Activated CD4-positive, alpha-beta T cell treated with anti-CD3 and anti-CD28 coated beads, Interleukin-2, amount 10 ng/mL, durations not matched to agents 24 days and 14 days (primary cell): ENCODE data around the gene SLC25A6. TPM values are rescaled to one million over a fixed set of nuclear protein-coding genes. Genes with fewer than 3 reads are reported as not detected.
A peak's percentile ranks its signal among the peaks of the same experiment; 100 is the strongest.
"Not testable (repeated sequence)": the region's sequence is repeated elsewhere in the genome, so short reads cannot be mapped to it uniquely, and the experiment has no call there.

Experiments
- DNase-seq: peaks from one replicate; pipeline ENCODE4 v3.0.0; 2022
- H3K27ac Mint-ChIP-seq: one replicate; pipeline ENCODE4 v1.8.0; 2022; ENCODE audit warnings: mild to moderate bottlenecking, mixed read lengths
- H3K27me3 Mint-ChIP-seq: one replicate; pipeline ENCODE4 v1.8.0; 2022; ENCODE audit warnings: mixed read lengths
- H3K36me3 Mint-ChIP-seq: one replicate; pipeline ENCODE4 v1.8.0; 2022; ENCODE audit warnings: low read depth, mild to moderate bottlenecking, mixed read lengths
- H3K4me1 Mint-ChIP-seq: one replicate; pipeline ENCODE4 v1.8.0; 2021; ENCODE audit warnings: mixed read lengths
- H3K4me3 Mint-ChIP-seq: one replicate; pipeline ENCODE4 v1.8.0; 2022; ENCODE audit warnings: mild to moderate bottlenecking, moderate library complexity, mixed read lengths
- H3K9me3 Mint-ChIP-seq: one replicate; pipeline ENCODE4 v1.8.0; 2021; ENCODE audit warnings: mixed read lengths
- intact Hi-C: fragments of 100-400 bp; cut with micrococcal nuclease; formaldehyde crosslinking; loops from one replicate; pipeline ENCODE4 v1.15.1; 2023
- total RNA-seq: library from RNA; stranded (reverse); gene quantifications from 2 replicates; pipeline ENCODE4 v1.2.3, GENCODE V29; 2022

SLC25A6 gene
- total RNA-seq, 1 donor from 2014 or later = 302 TPM

DNA sequence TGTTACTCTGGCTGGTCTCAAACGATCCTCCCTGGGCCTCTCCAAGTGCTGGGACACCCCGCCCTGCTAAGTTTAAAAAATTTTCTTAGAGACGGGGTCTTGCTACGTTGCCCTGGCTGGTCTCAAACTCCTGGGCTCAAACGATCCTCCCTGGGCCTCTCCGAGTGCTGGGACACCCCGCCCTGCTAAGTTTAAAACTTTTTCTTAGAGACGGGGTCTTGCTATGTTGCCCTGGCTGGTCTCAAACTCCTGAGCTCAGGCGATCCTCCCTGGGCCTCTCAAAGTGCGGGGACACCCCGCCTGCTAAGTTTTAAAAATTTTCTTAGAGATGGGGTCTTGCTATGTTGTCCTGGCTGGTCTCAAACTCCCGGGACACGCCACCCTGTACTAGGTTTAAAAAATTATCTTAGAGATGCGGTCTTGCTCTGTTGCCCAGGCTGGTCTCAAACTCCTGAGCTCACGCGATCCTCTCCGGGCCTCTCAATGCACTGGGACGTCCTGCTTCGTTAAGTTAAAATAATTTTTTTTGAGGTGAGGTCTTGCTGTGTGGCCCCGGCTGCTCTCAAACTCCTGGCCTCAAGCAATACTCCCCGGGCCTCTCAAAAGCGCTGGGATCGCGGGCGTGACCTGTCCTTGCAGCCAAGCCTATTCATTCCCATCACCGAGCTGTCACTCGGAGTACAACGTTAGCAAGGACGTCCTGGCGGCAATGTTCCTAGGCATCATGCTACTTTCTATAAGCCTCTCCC lies 1.1 kb downstream of the SLC25A6 start:
- Mint-ChIP-seq H3K9me3 (peaks cover 5% of the 10 kb centered on the region), H3K4me1 (peaks cover 34% of the 10 kb centered on the region)
- intact Hi-C loops = loop anchor here (5.0 to 10.0 kb wide), 2 partner anchors 144 to 1073 kb away; partner anchors contain the start of genes GTPBP6 and P2RY8

DNA sequence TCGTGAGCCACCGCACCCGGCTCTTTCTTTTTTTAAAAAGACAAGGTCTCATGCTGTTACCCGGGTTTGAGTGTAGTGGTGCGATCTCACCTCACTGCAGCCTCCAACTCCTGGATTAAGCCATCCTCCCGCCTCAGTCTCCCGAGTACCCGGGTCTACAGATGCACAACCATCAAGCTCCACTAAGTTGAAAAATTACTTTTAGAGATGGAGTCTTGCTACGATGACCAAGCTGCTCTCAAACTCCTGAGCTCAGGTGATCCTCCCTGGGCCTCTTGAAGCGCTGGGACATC lies 2.0 kb downstream of the SLC25A6 start:
- peaks cover 28% of the 10 kb centered on the region for H3K4me1 Mint-ChIP-seq
- peak overlapping the region; percentile 97 for H3K4me3 Mint-ChIP-seq
- DNase-seq = no peak

More for the DNA sequence above, 1.1 kb downstream of the SLC25A6 start:
- DNase-seq = no peak
- H3K4me3 Mint-ChIP-seq = peak overlapping the region; percentile 97
- peaks cover 69% of the 10 kb centered on the region for H3K36me3 Mint-ChIP-seq
- no peaks in the 10 kb centered on the region for H3K27me3 Mint-ChIP-seq
- peak overlapping the region; percentile 98 for H3K27ac Mint-ChIP-seq

DNA sequence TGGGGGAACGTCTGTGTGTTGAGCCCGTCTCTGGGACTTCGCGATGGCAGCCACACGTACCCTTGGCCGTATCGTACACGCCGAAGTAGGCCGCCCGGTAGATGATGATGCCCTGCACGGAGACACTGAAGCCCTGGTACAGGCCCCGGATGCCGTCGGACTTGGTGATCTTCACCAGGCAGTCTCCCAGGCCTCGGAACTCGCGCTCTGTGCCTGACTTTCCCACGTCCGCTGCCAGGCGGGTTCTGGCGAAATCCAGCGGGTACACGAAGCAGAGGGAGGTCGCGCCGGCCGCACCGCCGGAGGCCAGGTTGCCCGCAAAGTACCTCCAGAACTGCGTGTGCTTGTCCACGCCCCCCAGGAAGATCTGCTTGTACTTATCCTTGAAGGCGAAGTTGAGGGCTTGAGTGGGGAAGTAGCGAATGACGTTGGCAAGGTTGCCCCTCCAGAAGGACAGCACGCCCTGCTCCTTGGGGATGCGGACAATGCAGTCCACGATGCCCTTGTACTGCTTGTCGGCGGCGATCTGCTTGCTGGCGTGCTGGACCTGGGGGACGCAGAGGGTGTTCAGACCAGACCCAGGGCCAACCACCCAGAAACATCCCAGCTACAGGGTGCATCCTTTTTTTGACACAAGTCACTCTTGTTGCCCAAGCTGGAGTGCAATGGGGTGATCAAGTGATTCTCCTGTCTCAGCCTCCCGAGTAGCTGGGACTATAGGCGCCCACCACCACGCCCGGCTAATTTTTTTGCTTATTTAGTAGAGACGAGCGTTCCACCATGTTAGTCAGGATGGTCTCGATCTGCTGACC lies 2.5 kb downstream of the SLC25A6 start:
- H3K27ac Mint-ChIP-seq = peak overlapping the region; percentile 34
- peaks cover 24% of the 10 kb centered on the region for H3K4me1 Mint-ChIP-seq
- intact Hi-C loops = no loop called here
- no peaks in the 10 kb centered on the region for H3K9me3 Mint-ChIP-seq
- DNase-seq = no peak
- peaks cover 75% of the 10 kb centered on the region for H3K36me3 Mint-ChIP-seq
- H3K4me3 Mint-ChIP-seq = peak overlapping the region; percentile 55
- H3K27me3 Mint-ChIP-seq = no peaks in the 10 kb centered on the region

More for the DNA sequence above, 2.0 kb downstream of the SLC25A6 start:
- intact Hi-C loops = loop anchor here (5.0 to 10.0 kb wide), 2 partner anchors 145 to 1073 kb away; partner anchors contain the start of genes GTPBP6 and P2RY8
- Mint-ChIP-seq H3K9me3 (no peaks in the 10 kb centered on the region), H3K36me3 (peaks cover 71% of the 10 kb centered on the region), H3K27me3 (no peaks in the 10 kb centered on the region), H3K27ac (no peak overlapping the region)

DNA sequence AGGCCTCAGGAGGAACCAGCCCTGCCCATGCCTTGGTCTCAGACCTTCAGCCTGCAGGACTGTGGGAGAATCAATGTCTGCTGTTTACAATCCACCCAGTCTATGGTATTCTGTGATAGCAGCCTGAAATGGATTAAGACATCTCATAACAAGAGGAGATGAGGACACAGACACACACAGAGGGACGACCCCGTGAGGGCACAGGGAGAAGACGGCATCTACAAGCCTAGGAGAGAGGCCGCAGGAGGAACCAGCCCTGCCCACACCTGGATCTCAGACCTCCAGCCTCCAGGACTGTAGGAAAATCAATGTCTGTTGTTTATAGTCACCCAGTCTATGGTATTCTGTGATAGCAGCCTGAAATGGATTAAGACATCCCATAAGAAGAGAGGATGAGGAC lies 3.3 kb downstream of the SLC25A6 start:
- H3K27me3 Mint-ChIP-seq = no peaks in the 10 kb centered on the region
- peaks cover 21% of the 10 kb centered on the region for H3K4me1 Mint-ChIP-seq
- no peaks in the 10 kb centered on the region for H3K9me3 Mint-ChIP-seq
- H3K36me3 Mint-ChIP-seq = peaks cover 74% of the 10 kb centered on the region
- H3K4me3 Mint-ChIP-seq = peak overlapping the region; percentile 55
- intact Hi-C loops = no loop called here
- no peak overlapping the region for H3K27ac Mint-ChIP-seq
- no peak for DNase-seq

DNA sequence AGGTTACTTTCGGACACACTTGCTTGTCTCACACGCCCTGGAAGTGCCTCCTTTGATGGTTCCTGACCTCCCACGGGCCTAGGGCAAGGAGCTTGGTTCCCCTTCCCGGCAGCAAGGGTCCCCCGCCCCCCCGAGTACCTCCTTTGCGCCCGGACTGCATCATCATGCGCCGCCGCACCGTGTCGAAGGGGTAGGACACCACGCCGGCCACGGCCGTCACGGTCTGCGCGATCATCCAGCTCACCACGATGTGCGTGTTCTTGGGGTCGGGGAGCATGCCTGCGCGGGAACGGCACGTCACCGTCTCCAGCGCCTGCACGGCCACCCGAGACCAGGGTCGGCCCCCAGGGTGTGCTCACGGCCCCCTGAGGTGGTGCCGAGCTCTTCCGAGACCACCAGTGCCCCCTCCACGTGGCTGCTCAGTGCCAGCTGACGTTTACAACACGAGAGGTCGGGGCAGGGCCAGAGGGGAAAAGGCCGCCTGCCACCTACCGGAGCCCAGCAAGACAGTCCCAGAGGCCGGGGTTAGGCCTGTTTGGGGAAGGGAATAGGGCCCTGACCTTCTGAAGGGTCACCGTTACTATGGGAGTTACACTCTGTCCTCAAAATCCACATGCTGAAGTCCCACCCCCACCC lies 4.7 kb downstream of the SLC25A6 start:
- H3K36me3 Mint-ChIP-seq = peaks cover 85% of the 10 kb centered on the region
- intact Hi-C loops = no loop called here
- H3K27ac Mint-ChIP-seq = no peak overlapping the region
- H3K4me1 Mint-ChIP-seq = peaks cover 16% of the 10 kb centered on the region
- no peaks in the 10 kb centered on the region for H3K27me3 Mint-ChIP-seq
- no peaks in the 10 kb centered on the region for H3K9me3 Mint-ChIP-seq
- H3K4me3 Mint-ChIP-seq = peak overlapping the region; percentile 55
- DNase-seq = peak; percentile 55

DNA sequence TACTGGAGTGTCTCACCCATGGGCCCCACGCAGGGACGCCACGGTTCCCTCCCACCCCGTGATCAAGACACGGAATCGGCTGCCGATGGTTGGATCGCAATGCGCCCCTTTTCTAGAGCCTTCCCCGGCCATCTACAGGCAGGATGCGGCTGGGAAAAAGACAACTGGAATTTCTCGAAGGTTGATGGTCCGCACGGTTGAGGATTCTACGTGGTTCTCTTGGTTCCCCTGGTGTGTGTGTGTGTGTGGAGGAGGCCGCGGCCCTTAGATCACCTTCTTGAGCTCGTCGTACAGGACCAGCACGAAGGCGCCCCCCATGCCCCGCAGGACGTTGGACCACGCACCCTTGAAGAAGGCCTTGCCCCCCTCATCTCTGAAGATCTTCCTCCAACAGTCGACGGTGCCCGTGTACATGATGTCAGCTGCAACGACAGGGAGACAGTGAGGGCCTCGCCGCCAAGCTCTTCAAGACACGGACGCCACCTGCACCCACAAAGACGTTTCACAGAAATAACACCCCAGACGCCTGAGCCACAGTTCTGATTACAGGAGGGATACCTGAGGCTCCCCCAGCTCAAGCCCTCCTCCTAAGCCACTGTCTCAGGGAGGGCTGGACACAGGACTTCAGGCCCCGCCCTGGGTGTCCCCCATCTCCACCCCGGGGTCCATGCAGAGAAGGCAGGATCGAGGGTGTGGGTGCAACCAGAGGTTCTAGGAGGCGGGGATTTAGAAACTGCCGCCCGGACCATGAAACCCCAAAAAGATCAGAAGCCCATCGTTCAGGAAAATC lies 5.4 kb downstream of the SLC25A6 start:
- no peaks in the 10 kb centered on the region for H3K27me3 Mint-ChIP-seq
- no peak overlapping the region for H3K4me3 Mint-ChIP-seq
- no peaks in the 10 kb centered on the region for H3K9me3 Mint-ChIP-seq
- peaks cover 16% of the 10 kb centered on the region for H3K4me1 Mint-ChIP-seq
- intact Hi-C loops = no loop called here
- peaks cover 90% of the 10 kb centered on the region for H3K36me3 Mint-ChIP-seq
- no peak overlapping the region for H3K27ac Mint-ChIP-seq
- peak; percentile 59 for DNase-seq

DNA sequence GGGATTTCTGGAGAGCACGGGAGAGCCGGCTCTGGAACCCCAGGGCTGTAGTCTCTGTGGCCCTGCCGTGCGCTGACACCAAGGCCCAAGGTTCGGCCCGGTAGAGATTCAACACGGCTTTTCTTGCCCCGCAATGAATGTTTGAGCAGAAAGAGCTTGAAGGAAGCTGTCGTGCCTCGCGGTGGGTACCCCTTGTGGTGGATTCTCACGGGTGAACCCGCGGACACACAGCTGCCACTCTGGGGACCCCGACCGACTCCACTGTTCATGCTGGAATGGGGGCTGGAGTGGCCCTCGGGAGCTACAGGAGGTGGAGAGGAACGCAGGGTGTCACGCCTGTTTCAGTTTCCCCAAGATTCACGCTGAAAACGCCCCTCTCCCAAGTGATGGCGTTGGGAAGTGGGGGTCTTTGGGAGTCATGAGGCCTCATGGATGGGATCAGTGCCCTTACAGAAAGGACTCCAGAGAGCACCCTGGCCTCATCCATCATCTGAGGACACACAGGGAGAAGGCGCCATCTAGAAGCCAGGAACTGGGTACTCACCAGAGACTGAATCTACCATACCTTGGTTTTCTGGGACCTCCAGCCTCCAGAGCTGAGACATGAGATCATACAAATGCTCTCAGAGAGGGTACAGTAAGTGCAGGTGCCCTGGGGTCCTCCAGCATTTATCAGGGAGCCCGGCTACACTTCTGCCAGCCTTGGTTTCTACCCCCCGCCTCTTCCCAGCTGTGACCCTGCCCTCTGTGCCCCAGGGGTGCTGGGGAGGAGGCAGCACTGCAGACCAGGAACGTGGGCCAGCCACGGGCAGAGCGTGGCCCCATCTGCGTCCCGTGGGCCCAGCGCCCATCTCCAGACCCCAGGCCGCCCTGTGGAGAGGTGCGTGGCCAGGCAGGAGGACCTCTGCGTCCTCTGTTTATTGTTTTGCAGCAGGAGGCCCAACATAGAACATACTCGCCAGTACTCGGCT lies 6.4 kb downstream of the SLC25A6 start:
- Mint-ChIP-seq H3K9me3 (no peaks in the 10 kb centered on the region), H3K36me3 (peaks cover 84% of the 10 kb centered on the region), H3K27ac (no peak overlapping the region), H3K27me3 (no peaks in the 10 kb centered on the region), H3K4me3 (no peak overlapping the region), H3K4me1 (peaks cover 12% of the 10 kb centered on the region)
- intact Hi-C loops = no loop called here
- DNase-seq = peak; percentile 57

DNA sequence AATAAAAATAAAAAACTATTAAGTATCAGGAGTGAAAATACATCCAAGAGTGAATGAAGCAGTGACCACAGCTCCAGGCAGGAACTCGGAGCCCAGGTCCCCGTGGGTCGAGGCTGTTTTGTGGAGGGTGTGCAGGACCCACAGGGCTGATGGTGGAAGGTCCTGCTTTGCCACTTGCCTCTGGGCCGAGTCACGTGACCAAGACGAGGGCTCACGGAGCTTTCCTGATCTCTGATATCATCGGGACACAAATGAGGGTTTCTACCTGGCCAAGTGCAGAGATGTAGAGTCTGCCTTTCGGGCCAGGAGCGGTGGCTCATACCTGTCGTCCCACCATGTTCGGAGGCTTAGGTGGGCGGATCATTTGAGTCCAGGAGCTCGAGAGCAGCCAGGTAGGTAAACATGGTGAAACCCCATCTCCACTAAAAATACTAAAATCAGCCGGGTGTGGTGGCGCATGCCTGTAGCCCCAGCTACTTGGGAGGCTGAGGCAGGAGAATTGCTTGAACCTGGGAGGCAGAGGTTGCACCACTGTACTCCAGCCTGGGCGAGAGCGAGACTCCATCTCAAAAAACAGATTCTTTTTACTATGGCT lies 7.2 kb downstream of the SLC25A6 start:
- H3K27ac Mint-ChIP-seq = no peak overlapping the region
- intact Hi-C loops = no loop called here
- H3K4me1 Mint-ChIP-seq = peaks cover 14% of the 10 kb centered on the region
- no peak overlapping the region for H3K4me3 Mint-ChIP-seq
- peaks cover 79% of the 10 kb centered on the region for H3K36me3 Mint-ChIP-seq
- DNase-seq = peak; percentile 57
- H3K9me3 Mint-ChIP-seq = no peaks in the 10 kb centered on the region
- no peaks in the 10 kb centered on the region for H3K27me3 Mint-ChIP-seq

DNA sequence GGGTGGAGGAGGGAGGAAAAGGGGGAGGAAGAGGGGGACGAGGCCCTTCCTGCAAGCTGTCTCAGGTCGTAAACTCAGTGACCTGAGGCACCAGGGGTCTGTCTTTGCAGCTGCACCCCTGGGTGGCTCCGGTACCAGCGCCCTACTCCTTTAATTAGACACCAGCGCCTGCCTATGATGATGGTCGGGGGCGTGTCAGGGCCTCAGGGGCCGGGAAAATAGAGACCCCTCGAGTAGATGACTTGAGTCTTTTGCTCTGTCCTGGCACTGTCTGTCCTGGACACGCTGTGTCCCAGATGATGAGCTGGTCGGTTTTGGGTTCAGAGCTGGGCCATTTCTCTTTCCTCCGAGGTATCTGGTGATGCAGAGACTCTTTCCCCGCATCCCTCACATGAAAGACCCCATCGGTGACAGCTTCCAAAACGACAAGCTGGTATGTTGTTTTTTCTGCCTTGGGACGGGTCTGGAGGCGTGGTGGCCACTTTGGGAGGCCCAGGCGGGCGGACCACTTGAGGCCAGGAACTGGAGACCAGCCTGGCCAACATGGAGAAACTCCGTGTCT lies 11.2 kb downstream of the SLC25A6 start:
- Mint-ChIP-seq H3K27me3 (no peaks in the 10 kb centered on the region), H3K4me1 (peaks cover 2% of the 10 kb centered on the region), H3K9me3 (no peaks in the 10 kb centered on the region), H3K36me3 (peaks cover 45% of the 10 kb centered on the region), H3K27ac (no peak overlapping the region), H3K4me3 (no peak overlapping the region)
- DNase-seq = peak; percentile 58
- intact Hi-C loops = no loop called here

DNA sequence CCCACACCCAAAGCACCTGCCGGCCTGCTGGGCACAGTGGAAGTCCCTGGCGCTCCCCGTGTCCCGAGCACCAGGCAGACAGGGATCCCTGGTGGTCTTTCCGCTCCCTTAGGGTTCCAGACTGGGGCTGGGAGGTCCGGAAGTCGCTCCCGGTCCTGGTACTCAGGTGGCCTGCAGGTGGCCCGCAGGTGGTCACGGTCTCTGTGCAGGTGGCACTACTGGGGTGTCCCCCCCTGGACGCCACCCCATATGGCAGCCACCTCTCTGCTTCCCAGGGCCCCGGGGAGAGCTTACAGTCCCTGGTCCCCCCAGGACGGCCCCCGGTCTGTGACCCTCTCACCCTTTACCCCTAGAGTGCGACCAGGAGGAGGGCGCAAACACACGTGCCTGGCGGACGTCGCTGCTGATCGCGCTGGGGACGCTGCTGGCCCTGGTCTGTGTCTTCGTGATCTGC lies 13.6 kb downstream of the SLC25A6 start:
- Mint-ChIP-seq H3K9me3 (no peaks in the 10 kb centered on the region), H3K4me3 (no peak overlapping the region), H3K27me3 (no peaks in the 10 kb centered on the region), H3K27ac (no peak overlapping the region), H3K4me1 (peaks cover 2% of the 10 kb centered on the region), H3K36me3 (peaks cover 25% of the 10 kb centered on the region)
- intact Hi-C loops = no loop called here
- peak; percentile 53 for DNase-seq

DNA sequence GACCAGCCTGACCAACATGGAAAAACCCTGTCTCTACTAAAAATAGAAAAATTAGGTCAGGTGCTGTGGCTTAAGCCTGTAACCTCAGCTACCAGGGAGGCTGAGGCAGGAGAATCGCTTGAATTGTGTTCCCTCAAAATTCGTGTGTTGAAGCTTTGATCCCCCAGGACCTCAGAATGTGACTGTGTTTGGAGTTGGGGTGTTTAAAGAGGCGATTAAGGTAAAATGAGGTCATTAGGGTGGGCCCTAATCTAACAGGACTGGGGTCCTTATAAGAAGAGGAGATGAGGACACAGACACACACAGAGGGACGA lies 23.6 kb downstream of the SLC25A6 start:
- H3K27ac Mint-ChIP-seq = no peak overlapping the region
- peaks cover 18% of the 10 kb centered on the region for H3K36me3 Mint-ChIP-seq
- H3K9me3 Mint-ChIP-seq = no peaks in the 10 kb centered on the region
- DNase-seq = no peak
- H3K4me3 Mint-ChIP-seq = no peak overlapping the region
- no peaks in the 10 kb centered on the region for H3K27me3 Mint-ChIP-seq
- intact Hi-C loops = no loop called here
- H3K4me1 Mint-ChIP-seq = peaks cover 4% of the 10 kb centered on the region

DNA sequence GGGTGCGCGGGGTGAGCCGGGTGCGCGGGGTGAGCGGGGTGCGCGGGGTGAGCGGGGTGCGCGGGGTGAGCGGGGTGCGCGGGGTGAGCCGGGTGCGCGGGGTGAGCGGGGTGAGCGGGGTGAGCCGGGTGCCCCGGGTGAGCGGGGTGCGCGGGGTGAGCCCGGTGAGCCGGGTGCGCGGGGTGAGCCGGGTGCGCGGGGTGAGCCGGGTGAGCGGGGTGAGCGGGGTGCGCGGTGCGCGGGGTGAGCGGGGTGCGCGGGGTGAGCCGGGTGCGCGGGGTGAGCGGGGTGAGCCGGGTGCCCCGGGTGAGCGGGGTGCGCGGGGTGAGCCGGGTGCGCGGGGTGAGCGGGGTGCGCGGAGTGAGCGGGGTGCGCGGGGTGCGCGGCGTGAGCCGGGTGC lies 25.6 kb downstream of the SLC25A6 start:
- H3K4me1 Mint-ChIP-seq, H3K4me3 Mint-ChIP-seq, intact Hi-C loops, H3K27me3 Mint-ChIP-seq, H3K9me3 Mint-ChIP-seq, H3K27ac Mint-ChIP-seq, DNase-seq: not testable (repeated sequence)
- peaks cover 30% of the 10 kb centered on the region for H3K36me3 Mint-ChIP-seq
